ENCODE measurements around the gene ZNRF1.

The ZNRF1 gene

DNA sequence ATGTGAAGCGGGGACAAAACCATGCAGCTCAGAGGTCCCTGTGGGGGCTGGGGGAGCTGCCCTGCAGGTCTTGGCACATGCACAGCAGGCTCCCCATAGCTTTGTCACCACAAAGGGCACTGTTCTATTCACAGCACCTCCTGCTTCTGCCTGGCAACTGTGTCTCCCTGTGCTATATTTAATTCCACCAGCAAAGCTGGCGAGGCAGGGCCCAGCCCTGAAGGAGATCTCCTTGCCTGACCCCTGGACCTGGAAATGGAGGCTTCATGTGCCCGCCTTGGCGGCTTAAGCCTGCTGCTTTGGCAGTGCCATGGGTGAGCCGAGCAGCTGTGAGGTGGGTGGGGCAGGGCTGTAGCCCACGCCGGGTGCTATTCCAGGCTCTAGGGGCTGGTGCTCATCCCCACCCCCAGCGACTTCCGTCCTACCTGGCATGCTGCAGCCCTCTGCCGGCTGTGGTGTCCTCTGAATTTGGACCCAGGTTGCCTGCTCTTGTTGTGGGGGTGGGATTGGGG is 111.0 kb downstream of the ZNRF1 start:
- Histone ChIP-seq H3K36me3 (no peaks in the 10 kb centered on the region), H3K4me1 (ENCODE audit: control insufficient read depth in 1 of 2, insufficient read depth in 1 of 2, low read depth in 1 of 2, low read length in 1 of 2) (peaks cover 65 to 78% of the 10 kb centered on the region in 2 experiments), H3K27me3 (peaks cover 23% of the 10 kb centered on the region), H3K27ac (peak overlapping the region; percentile 65), H3K9me3 (no peaks in the 10 kb centered on the region), H3K4me3 (ENCODE audit: low read depth in 1 of 2, low read length in 1 of 2) (no peak overlapping the region)
- no peak for TF ChIP-seq CTCF (IDR thresholded peaks at IDR 0.05)

- Histone ChIP-seq H3K27me3 (peaks cover 23% of the 10 kb centered on the region), H3K27ac (no peak overlapping the region), H3K4me3 (ENCODE audit: low read depth in 1 of 2, low read length in 1 of 2) (peak overlapping the region in 1 of 2 experiments; percentile 2), H3K4me1 (ENCODE audit: control insufficient read depth in 1 of 2, insufficient read depth in 1 of 2, low read depth in 1 of 2, low read length in 1 of 2) (peaks cover 54 to 69% of the 10 kb centered on the region in 2 experiments), H3K36me3 (no peaks in the 10 kb centered on the region), H3K9me3 (no peaks in the 10 kb centered on the region)
- peak; percentile 82 for TF ChIP-seq CTCF (IDR thresholded peaks at IDR 0.05)
Observed at GRCh38 chr16:75110637-75111513, 112.1 kb downstream of the ZNRF1 start.

- Histone ChIP-seq H3K4me3 (ENCODE audit: low read depth in 1 of 2, low read length in 1 of 2) (no peak overlapping the region), H3K27me3 (peaks cover 23% of the 10 kb centered on the region), H3K27ac (no peak overlapping the region), H3K9me3 (no peaks in the 10 kb centered on the region), H3K4me1 (ENCODE audit: control insufficient read depth in 1 of 2, insufficient read depth in 1 of 2, low read depth in 1 of 2, low read length in 1 of 2) (peaks cover 47 to 69% of the 10 kb centered on the region in 2 experiments), H3K36me3 (no peaks in the 10 kb centered on the region)
- no peak for TF ChIP-seq CTCF (IDR thresholded peaks at IDR 0.05)
Observed at GRCh38 chr16:75111514-75111940, 112.7 kb downstream of the ZNRF1 start.

DNA sequence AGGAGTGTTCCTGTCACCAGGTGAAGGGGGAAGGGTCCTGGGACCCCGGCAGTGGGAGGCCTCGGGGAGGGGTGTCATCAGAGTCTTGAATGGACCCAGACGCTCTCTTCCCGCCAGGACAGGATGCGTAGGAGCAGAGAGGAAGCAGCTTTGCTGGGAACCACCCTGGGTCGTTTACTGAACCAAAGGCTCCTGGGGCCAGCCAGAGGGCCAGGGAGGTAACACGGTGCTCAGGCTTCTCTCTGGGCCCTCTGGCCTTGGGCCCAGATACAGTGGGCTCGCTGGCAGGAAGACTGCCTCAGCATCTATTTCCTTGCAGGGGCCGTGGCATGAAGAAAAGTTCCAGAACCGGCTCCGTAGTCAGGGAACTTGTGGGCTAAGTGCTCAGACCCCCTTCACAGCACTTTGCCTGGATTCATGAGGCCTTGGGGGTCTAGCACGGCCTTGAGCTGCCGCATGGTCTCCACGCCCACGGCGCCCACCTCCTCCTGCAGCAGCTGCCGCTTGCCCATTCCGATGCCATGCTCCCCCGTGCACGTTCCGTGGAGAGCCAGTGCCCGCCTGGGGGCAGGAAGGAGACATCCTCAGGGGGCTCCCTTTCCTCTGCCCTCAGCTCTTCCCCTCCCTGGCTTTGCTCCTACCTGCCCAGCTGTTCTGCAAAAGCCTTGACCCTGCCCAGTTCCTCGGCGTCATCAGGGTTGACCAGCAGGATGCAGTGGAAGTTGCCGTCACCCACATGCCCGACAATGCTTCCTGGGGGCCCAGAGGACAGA is 113.3 kb downstream of the ZNRF1 start:
- Histone ChIP-seq H3K36me3 (no peaks in the 10 kb centered on the region), H3K4me3 (ENCODE audit: low read depth in 1 of 2, low read length in 1 of 2) (no peak overlapping the region), H3K4me1 (ENCODE audit: control insufficient read depth in 1 of 2, insufficient read depth in 1 of 2, low read depth in 1 of 2, low read length in 1 of 2) (peaks cover 46 to 66% of the 10 kb centered on the region in 2 experiments), H3K27me3 (peaks cover 23% of the 10 kb centered on the region), H3K27ac (no peak overlapping the region), H3K9me3 (no peaks in the 10 kb centered on the region)
- TF ChIP-seq CTCF (IDR thresholded peaks at IDR 0.05) = no peak

DNA sequence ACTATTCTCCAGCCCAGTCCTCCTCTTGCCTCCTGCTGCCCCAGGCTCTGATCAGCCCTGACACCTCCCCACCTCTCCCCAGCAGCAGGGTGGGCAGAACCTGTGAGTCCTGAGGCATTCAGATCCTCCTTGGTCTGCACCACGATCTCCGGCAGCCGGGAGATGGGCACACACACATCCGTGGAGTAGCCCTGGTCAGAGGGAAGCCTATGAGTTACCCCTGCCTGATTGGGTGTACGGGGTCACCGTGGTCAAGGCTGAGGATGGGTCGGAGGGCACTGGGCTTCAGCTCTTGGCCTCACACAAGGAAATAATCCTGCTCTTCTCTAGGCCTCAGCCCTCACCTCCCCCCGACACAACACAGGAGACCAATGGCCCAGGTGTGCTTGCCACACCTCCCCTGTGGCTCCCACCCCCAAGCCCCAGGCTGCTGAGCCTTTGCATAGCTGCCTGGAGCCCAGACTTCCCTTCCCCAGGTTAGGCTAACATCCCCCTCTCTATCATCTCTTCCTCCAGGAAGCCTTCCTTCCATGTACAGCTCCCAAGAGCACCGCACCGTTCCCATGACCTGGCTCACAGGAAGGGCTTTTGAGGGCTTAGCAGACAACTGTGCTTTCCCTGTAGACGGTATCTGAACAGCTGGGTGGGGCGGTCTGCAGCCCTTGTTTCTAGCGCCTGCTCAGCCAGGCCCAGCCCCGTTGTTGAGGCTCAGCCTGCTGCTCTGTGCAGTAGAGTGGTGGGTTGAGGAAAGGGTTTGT is 114.1 kb downstream of the ZNRF1 start:
- Histone ChIP-seq H3K4me3 (ENCODE audit: low read depth in 1 of 2, low read length in 1 of 2) (no peak overlapping the region), H3K9me3 (no peaks in the 10 kb centered on the region), H3K27ac (no peak overlapping the region), H3K27me3 (peaks cover 23% of the 10 kb centered on the region), H3K4me1 (ENCODE audit: control insufficient read depth in 1 of 2, insufficient read depth in 1 of 2, low read depth in 1 of 2, low read length in 1 of 2) (peaks cover 45 to 65% of the 10 kb centered on the region in 2 experiments), H3K36me3 (no peaks in the 10 kb centered on the region)
- no peak for TF ChIP-seq CTCF (IDR thresholded peaks at IDR 0.05)
